ENCODE measurements around the gene FAM163B. TPM values are rescaled to one million over a fixed set of nuclear protein-coding genes. Genes with fewer than 3 reads are reported as not detected.

FAM163B gene
- total and polyA plus RNA-seq, 2 donors, result 0.27 to 2.0 TPM

DNA sequence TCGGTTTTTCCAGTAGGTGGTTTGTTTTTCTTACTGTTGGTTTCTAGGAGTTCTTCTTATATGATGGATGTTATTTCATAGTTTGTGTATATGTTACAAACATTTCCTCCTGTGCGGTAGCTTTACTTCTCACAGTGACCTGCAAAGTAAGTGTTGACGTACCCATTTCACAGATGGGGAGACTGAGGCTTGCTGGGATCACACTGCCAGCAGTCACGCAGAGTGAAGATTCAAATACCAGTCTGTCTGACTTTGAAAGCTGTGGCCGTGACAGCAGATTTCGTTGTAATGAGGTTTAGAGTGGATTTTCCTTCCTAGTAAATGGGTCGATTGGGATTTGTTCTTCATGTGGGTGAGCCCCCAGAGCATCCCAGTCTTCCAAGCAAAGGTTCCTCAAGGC is 40.0 kb upstream of the FAM163B start:
- peaks cover 0 to 59% of the 10 kb centered on the region in 2 donors for H3K27me3 ChIP-seq (ENCODE audit: control insufficient read depth in 2 of 2, insufficient read depth in 1 of 2, low read length in 1 of 2)
- WGBS, result 85% methylated on average over 7 of the region's 7 CpGs
- peaks cover 0 to 4% of the 10 kb centered on the region in 2 donors for H3K9me3 ChIP-seq (ENCODE audit: control insufficient read depth in 2 of 2, insufficient read depth in 1 of 2, low read length in 1 of 2)
- H3K4me1 ChIP-seq (ENCODE audit: control insufficient read depth in 2 of 2, insufficient read depth in 2 of 2, low read length in 2 of 2), result no peaks in the 10 kb centered on the region
- no peaks in the 10 kb centered on the region for H3K36me3 ChIP-seq (ENCODE audit: control insufficient read depth in 2 of 2, insufficient read depth in 2 of 2, low read length in 1 of 2)
- no peak overlapping the region for H3K27ac ChIP-seq (ENCODE audit: low read depth in 1 of 2, low read length in 1 of 2)
- no peak for DNase-seq (ENCODE audit: low read depth in 6 of 9, low spot score in 9 of 9)
- H3K4me3 ChIP-seq (ENCODE audit: low read length in 2 of 2), result no peak overlapping the region

GRCh38 chr9:133647765-133648469 is 38.7 kb upstream of the FAM163B start:
- H3K9me3 ChIP-seq (ENCODE audit: control insufficient read depth in 2 of 2, insufficient read depth in 1 of 2, low read length in 1 of 2), result peaks cover 0 to 4% of the 10 kb centered on the region in 2 donors
- H3K27me3 ChIP-seq (ENCODE audit: control insufficient read depth in 2 of 2, insufficient read depth in 1 of 2, low read length in 1 of 2), result peaks cover 0 to 55% of the 10 kb centered on the region in 2 donors
- H3K4me1 ChIP-seq (ENCODE audit: control insufficient read depth in 2 of 2, insufficient read depth in 2 of 2, low read length in 2 of 2), result no peaks in the 10 kb centered on the region
- WGBS, result 89% methylated on average over 25 of the region's 25 CpGs
- DNase-seq (ENCODE audit: low read depth in 6 of 9, low spot score in 9 of 9), result no peak
- H3K27ac ChIP-seq (ENCODE audit: low read depth in 1 of 2, low read length in 1 of 2), result no peak overlapping the region
- H3K36me3 ChIP-seq (ENCODE audit: control insufficient read depth in 2 of 2, insufficient read depth in 2 of 2, low read length in 1 of 2), result no peaks in the 10 kb centered on the region
- H3K4me3 ChIP-seq (ENCODE audit: low read length in 2 of 2), result no peak overlapping the region

GRCh38 chr9:133647148-133647547 is 38.0 kb upstream of the FAM163B start:
- DNase-seq (ENCODE audit: low read depth in 6 of 9, low spot score in 9 of 9), result no peak
- WGBS, result 80% methylated on average over 7 of the region's 7 CpGs
- Histone ChIP-seq H3K27me3 (ENCODE audit: control insufficient read depth in 2 of 2, insufficient read depth in 1 of 2, low read length in 1 of 2) (peaks cover 0 to 51% of the 10 kb centered on the region in 2 donors), H3K36me3 (ENCODE audit: control insufficient read depth in 2 of 2, insufficient read depth in 2 of 2, low read length in 1 of 2) (no peaks in the 10 kb centered on the region), H3K27ac (ENCODE audit: low read depth in 1 of 2, low read length in 1 of 2) (no peak overlapping the region), H3K9me3 (ENCODE audit: control insufficient read depth in 2 of 2, insufficient read depth in 1 of 2, low read length in 1 of 2) (peaks cover 0 to 4% of the 10 kb centered on the region in 2 donors), H3K4me1 (ENCODE audit: control insufficient read depth in 2 of 2, insufficient read depth in 2 of 2, low read length in 2 of 2) (no peaks in the 10 kb centered on the region), H3K4me3 (ENCODE audit: low read length in 2 of 2) (no peak overlapping the region)

DNA sequence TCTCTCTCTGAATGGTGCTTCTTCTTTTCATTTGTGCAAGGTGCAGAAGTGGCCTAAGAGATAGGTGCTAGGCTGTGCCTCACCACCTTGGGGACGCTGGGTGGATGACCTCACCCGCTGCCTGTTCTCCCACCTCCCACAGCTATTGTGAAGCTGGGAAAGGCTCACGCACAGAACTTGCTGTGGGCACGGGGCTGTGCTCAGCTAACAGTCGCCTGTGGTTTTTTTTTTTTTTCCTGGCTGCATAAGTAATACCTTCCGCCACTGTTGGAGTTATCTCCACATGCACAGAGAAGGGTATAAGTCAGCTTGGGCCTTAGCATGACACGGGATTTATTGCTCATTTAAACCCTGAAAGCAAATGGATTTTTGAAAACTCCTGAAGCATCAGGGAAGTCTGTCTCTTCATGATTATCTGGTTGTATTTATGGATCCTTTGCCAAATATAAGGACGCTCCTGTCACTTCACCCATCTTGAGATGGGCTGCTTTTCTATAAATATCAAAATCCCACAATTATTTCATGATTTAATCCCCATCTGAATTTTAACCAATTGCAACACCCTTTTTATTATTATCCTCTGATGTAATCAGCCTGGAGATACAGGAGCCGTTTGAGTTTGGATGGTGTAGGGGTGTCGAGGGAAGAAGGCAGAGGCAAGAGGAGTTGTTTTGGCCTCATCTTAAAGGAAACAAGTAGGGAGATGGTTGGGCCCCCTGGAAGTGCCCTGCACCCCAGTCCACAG is 36.0 kb upstream of the FAM163B start:
- peaks cover 0 to 49% of the 10 kb centered on the region in 2 donors for H3K27me3 ChIP-seq (ENCODE audit: control insufficient read depth in 2 of 2, insufficient read depth in 1 of 2, low read length in 1 of 2)
- peaks cover 0 to 4% of the 10 kb centered on the region in 2 donors for H3K9me3 ChIP-seq (ENCODE audit: control insufficient read depth in 2 of 2, insufficient read depth in 1 of 2, low read length in 1 of 2)
- H3K4me1 ChIP-seq (ENCODE audit: control insufficient read depth in 2 of 2, insufficient read depth in 2 of 2, low read length in 2 of 2), result no peaks in the 10 kb centered on the region
- no peaks in the 10 kb centered on the region for H3K36me3 ChIP-seq (ENCODE audit: control insufficient read depth in 2 of 2, insufficient read depth in 2 of 2, low read length in 1 of 2)
- no peak overlapping the region for H3K4me3 ChIP-seq (ENCODE audit: low read length in 2 of 2)
- 50% methylated on average over 10 of the region's 10 CpGs for WGBS
- no peak for DNase-seq (ENCODE audit: low read depth in 6 of 9, low spot score in 9 of 9)
- no peak overlapping the region for H3K27ac ChIP-seq (ENCODE audit: low read depth in 1 of 2, low read length in 1 of 2)

DNA sequence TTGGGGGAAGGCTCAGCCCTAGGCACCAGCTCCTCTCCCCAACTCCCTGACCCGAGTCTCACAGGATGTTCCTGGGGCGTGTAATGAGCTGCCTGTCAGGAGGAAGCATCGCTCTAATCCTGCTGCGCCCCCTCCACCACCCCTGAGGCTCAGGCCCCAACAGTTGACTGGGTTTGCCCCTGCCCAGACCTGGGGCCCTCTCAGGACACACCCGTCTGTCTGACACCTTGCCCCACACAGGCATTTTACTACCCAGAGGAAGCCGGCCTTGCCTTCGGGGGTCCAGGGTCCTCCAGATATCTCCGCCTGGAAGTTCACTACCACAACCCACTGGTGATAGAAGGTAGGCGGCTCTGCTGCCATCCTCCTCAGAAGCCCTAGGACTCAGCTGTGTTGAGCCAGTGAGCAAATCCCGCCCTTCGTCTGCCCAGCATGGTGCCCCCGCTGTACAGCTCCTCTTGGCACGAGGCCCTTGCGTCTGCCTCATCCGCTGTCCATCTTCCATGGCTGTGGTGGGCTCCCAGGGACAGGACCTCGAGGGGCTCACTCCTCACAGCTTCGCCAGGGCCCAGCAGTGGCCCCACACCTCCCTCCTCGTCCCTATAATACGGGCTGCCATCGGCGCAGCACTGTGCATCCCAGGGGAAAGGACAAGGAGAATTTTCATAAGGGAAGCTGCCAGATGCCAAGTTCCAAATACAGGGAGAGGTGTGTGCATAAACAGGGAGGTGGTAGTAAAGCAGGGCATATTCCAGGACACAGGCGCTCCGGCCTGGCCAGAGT is 35.0 kb upstream of the FAM163B start:
- no peak for DNase-seq (ENCODE audit: low read depth in 6 of 9, low spot score in 9 of 9)
- Histone ChIP-seq H3K4me3 (ENCODE audit: low read length in 2 of 2) (no peak overlapping the region), H3K9me3 (ENCODE audit: control insufficient read depth in 2 of 2, insufficient read depth in 1 of 2, low read length in 1 of 2) (peaks cover 0 to 4% of the 10 kb centered on the region in 2 donors), H3K27me3 (ENCODE audit: control insufficient read depth in 2 of 2, insufficient read depth in 1 of 2, low read length in 1 of 2) (peaks cover 0 to 43% of the 10 kb centered on the region in 2 donors), H3K36me3 (ENCODE audit: control insufficient read depth in 2 of 2, insufficient read depth in 2 of 2, low read length in 1 of 2) (no peaks in the 10 kb centered on the region), H3K27ac (ENCODE audit: low read depth in 1 of 2, low read length in 1 of 2) (no peak overlapping the region), H3K4me1 (ENCODE audit: control insufficient read depth in 2 of 2, insufficient read depth in 2 of 2, low read length in 2 of 2) (no peaks in the 10 kb centered on the region)
- 93% methylated on average over 23 of the region's 23 CpGs for WGBS

DNA sequence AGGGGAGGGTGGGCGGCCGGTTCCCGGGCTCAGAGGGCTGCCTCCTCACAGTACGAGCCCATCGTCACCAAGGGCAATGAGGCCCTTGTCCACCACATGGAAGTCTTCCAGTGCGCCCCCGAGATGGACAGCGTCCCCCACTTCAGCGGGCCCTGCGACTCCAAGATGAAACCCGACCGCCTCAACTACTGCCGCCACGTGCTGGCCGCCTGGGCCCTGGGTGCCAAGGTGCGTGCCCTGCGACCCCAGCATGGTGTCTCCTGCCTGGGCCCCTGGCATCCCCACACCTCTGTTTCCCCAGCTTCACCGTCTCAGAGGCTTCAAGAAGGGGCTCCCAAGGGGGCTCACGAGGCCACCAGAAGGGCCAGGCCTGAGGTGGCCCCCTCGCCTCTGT is 34.2 kb upstream of the FAM163B start:
- 97% methylated on average over 20 of the region's 20 CpGs for WGBS
- no peak for DNase-seq (ENCODE audit: low read depth in 6 of 9, low spot score in 9 of 9)
- no peak overlapping the region for H3K27ac ChIP-seq (ENCODE audit: low read depth in 1 of 2, low read length in 1 of 2)
- no peak overlapping the region for H3K4me3 ChIP-seq (ENCODE audit: low read length in 2 of 2)
- peaks cover 0 to 2% of the 10 kb centered on the region in 2 donors for H3K9me3 ChIP-seq (ENCODE audit: control insufficient read depth in 2 of 2, insufficient read depth in 1 of 2, low read length in 1 of 2)
- H3K36me3 ChIP-seq (ENCODE audit: control insufficient read depth in 2 of 2, insufficient read depth in 2 of 2, low read length in 1 of 2), result no peaks in the 10 kb centered on the region
- H3K4me1 ChIP-seq (ENCODE audit: control insufficient read depth in 2 of 2, insufficient read depth in 2 of 2, low read length in 2 of 2), result no peaks in the 10 kb centered on the region
- H3K27me3 ChIP-seq (ENCODE audit: control insufficient read depth in 2 of 2, insufficient read depth in 1 of 2, low read length in 1 of 2), result peaks cover 0 to 42% of the 10 kb centered on the region in 2 donors

GRCh38 chr9:133642708-133643361 is 33.6 kb upstream of the FAM163B start:
- Histone ChIP-seq H3K4me3 (ENCODE audit: low read length in 2 of 2) (no peak overlapping the region), H3K27me3 (ENCODE audit: control insufficient read depth in 2 of 2, insufficient read depth in 1 of 2, low read length in 1 of 2) (peaks cover 0 to 41% of the 10 kb centered on the region in 2 donors), H3K4me1 (ENCODE audit: control insufficient read depth in 2 of 2, insufficient read depth in 2 of 2, low read length in 2 of 2) (no peaks in the 10 kb centered on the region), H3K9me3 (ENCODE audit: control insufficient read depth in 2 of 2, insufficient read depth in 1 of 2, low read length in 1 of 2) (no peaks in the 10 kb centered on the region), H3K36me3 (ENCODE audit: control insufficient read depth in 2 of 2, insufficient read depth in 2 of 2, low read length in 1 of 2) (no peaks in the 10 kb centered on the region), H3K27ac (ENCODE audit: low read depth in 1 of 2, low read length in 1 of 2) (no peak overlapping the region)
- 77% methylated on average over 16 of the region's 16 CpGs for WGBS
- DNase-seq (ENCODE audit: low read depth in 6 of 9, low spot score in 9 of 9), result no peak

DNA sequence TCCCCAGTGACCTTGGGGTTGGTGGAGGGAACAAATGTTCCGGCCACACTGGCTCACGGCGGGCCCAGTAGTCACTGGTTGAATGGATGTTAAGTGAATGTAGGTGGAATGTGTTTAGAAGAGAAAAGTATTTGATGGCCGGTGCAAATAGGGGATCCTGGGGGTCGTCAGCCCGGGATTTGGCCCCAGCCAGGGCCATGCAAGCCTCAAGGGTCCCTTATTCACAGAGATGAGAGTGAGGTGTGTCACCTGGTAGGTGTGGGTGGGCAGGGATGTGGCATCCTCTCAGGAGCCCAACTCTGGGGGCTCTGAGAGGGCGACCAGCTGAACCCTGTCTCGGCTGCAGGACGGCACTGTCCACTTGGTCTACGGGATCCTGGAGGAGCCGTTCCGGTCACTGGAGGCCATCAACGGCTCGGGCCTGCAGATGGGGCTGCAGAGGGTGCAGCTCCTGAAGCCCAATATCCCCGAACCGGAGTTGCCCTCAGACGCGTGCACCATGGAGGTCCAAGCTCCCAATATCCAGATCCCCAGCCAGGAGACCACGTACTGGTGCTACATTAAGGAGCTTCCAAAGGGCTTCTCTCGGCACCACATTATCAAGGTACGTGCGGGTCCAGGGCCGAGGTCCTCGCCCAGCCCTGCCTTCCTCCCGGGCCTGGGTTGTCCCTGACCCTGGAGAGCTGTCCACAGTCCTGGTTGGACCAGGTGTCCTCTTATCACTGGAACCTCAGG is 32.8 kb upstream of the FAM163B start:
- DNase-seq (ENCODE audit: low read depth in 6 of 9, low spot score in 9 of 9), result no peak
- no peak overlapping the region for H3K27ac ChIP-seq (ENCODE audit: low read depth in 1 of 2, low read length in 1 of 2)
- no peak overlapping the region for H3K4me3 ChIP-seq (ENCODE audit: low read length in 2 of 2)
- no peaks in the 10 kb centered on the region for H3K36me3 ChIP-seq (ENCODE audit: control insufficient read depth in 2 of 2, insufficient read depth in 2 of 2, low read length in 1 of 2)
- no peaks in the 10 kb centered on the region for H3K9me3 ChIP-seq (ENCODE audit: control insufficient read depth in 2 of 2, insufficient read depth in 1 of 2, low read length in 1 of 2)
- no peaks in the 10 kb centered on the region for H3K4me1 ChIP-seq (ENCODE audit: control insufficient read depth in 2 of 2, insufficient read depth in 2 of 2, low read length in 2 of 2)
- 96% methylated on average over 25 of the region's 25 CpGs for WGBS
- peaks cover 0 to 41% of the 10 kb centered on the region in 2 donors for H3K27me3 ChIP-seq (ENCODE audit: control insufficient read depth in 2 of 2, insufficient read depth in 1 of 2, low read length in 1 of 2)
